Colonic mucosa (tissue), 4 donors: ENCODE results near the gene ZNF500. TPM values are rescaled to one million over a fixed set of nuclear protein-coding genes. Genes with fewer than 3 reads are reported as not detected.

Source experiments
- DNase-seq: peaks from one replicate; pipeline ENCODE4 v3.0.0-alpha.2; 2020
- H3K27ac ChIP-seq: fragments of 200-600 bp; one replicate; pipeline ENCODE4 v1.8.0; 2021
- H3K27me3 ChIP-seq: fragments of 200-600 bp; one replicate; pipeline ENCODE4 v1.8.0; 2021
- H3K36me3 ChIP-seq: fragments of 200-600 bp; one replicate; pipeline ENCODE4 v1.8.0; 2021
- H3K4me1 ChIP-seq: fragments of 200-600 bp; one replicate; pipeline ENCODE4 v1.8.0; 2021; ENCODE audit warnings: mild to moderate bottlenecking
- H3K4me3 ChIP-seq: fragments of 200-600 bp; one replicate; pipeline ENCODE4 v1.8.0; 2021
- H3K9ac ChIP-seq, 2 donors: one replicate each; pipeline ENCODE4 v1.7.0; 2013; ENCODE audit warnings: control low read depth in 2 of 2, low read depth in 2 of 2, low read length in 2 of 2
- H3K9me3 ChIP-seq: fragments of 200-600 bp; one replicate; pipeline ENCODE4 v1.8.0; 2021
- intact Hi-C: fragments of 100-400 bp; cut with DNase I; formaldehyde crosslinking; loops from one replicate; pipeline ENCODE4 v1.14.1; 2022
- total RNA-seq, 2 donors: library from RNA; stranded (reverse); fragmentation: NEBNext Ultra II Directional in 1 of 2; extraction: Animal tissue kit (Norgen Biotek cat#: 25700) in 1 of 2; gene quantifications; one replicate each; pipeline ENCODE4 v1.2.1, GENCODE V29; 2021
- TF ChIP-seq, protein P1 (sequence below): fragments of 200-600 bp; IDR thresholded peaks from one replicate; pipeline ENCODE4 v1.8.0; 2022; ENCODE audit warnings: antibody characterized with exemption, mild to moderate bottlenecking
- donor health status: healthy.
- donor health status: DM: no; HTN: no; CAD: no.
- donor health status: DM: no; HTN: no; CAD: no.

Gene ZNF500
- total RNA-seq, 2 donors from 2014 or later: 12.3 to 16.1 TPM

DNA sequence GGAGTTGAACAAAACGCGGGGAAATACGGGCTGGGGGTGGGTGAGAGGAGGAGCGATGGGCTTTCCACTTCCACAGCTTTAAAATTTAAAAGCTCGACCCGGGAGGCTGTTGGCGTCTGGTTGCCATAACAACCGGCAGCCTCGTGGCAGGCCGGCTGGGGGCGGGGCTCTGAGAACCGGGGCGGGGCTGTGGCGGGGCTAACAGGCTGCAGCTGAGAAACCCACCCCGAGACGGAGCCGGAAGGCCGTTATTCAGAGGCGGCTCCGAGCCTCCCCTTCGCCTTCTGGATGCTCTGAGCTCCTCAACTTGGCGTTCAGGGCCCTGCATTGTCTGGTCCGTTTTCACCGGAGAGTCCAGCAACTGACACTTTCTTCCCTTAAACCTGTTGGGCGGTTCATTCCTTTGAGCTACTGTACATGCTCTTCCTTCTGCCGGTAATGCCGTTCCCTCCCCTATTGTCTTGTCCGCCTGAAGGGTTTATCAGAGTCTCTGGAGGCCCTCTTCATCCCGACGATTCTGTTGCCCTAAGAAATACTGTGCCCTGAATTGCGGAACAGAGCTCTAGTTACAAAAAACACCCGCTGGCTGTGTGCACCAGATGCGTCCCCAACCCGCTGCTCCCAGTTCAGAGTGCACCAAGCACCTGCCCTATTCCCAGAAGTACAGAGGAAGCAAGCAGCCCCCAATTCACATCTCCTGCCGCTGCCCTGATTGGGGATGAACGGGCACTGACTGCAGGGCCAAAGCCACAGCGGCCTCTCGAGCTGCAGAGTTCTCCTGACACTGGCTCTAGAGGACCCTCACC is 32.0 kb downstream of the ZNF500 start:
- Histone ChIP-seq H3K27me3 (no peaks in the 10 kb centered on the region), H3K4me3 (peak overlapping the region; percentile 99), H3K9ac (peak overlapping the region; percentile 51 to 82), H3K27ac (peak overlapping the region; percentile 80), H3K36me3 (no peaks in the 10 kb centered on the region), H3K4me1 (no peaks in the 10 kb centered on the region), H3K9me3 (no peaks in the 10 kb centered on the region)
- TF ChIP-seq, protein P1, sequence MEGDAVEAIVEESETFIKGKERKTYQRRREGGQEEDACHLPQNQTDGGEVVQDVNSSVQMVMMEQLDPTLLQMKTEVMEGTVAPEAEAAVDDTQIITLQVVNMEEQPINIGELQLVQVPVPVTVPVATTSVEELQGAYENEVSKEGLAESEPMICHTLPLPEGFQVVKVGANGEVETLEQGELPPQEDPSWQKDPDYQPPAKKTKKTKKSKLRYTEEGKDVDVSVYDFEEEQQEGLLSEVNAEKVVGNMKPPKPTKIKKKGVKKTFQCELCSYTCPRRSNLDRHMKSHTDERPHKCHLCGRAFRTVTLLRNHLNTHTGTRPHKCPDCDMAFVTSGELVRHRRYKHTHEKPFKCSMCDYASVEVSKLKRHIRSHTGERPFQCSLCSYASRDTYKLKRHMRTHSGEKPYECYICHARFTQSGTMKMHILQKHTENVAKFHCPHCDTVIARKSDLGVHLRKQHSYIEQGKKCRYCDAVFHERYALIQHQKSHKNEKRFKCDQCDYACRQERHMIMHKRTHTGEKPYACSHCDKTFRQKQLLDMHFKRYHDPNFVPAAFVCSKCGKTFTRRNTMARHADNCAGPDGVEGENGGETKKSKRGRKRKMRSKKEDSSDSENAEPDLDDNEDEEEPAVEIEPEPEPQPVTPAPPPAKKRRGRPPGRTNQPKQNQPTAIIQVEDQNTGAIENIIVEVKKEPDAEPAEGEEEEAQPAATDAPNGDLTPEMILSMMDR: no peak
- intact Hi-C loops: loop anchor here (10.0 kb wide), 1 partner anchor 220 kb away; the partner anchor contains the start of gene SEC14L5
- peak; percentile 95 for DNase-seq

DNA sequence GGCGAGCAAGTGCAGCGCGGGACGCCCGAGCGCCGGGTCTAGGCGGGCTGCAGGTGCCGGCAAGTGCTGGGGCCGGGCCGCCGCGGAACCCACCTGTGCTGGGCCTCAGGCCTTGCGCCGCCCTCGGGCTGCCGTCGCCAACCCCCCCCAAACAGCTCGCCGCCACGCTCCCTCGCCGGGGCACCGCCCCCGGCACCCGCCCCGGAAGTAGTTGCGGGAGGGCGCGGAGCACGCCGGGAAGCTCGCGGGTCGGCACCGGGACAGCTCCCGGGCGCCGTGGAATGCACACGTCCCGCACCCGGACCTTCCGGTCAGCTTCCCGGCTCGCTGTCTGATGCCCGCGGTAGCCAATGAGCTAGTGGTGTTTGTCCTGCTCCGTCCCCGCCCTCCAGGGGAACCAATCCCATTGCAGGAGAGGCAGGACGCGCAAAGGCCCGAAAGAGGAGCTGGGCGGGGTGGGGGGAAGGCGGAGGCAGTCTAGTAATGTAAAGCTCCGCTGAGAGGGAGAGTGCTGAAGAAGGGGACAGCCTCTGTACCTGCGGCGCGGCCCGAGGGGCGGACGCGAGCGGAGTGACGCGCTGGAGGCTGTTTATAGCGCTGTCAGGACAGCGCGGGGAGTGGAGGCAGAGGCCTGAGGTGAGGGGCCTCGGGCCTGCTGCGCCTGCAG is 32.8 kb downstream of the ZNF500 start, which contains the start of the genes ANKS3 and DNAAF8:
ANKS3 (minus strand) TSS at position 209 of the 667 bp plus-strand sequence. CDS start 4,122 bp downstream, outside the sequence.
DNAAF8 (plus strand) TSS at position 475 of the 667 bp plus-strand sequence. CDS start 1,978 bp downstream, outside the sequence.
- Histone ChIP-seq H3K4me3 (peak within 1 kb of the TSS; percentile 99), H3K27me3 (no peaks in the 10 kb centered on the region), H3K9ac (peak within 1 kb of the TSS; percentile 82 to 85), H3K4me1 (no peaks in the 10 kb centered on the region), H3K27ac (peak within 1 kb of the TSS; percentile 80), H3K9me3 (no peaks in the 10 kb centered on the region), H3K36me3 (no peaks in the 10 kb centered on the region)
- TF ChIP-seq, protein P1: no peak
- peak; percentile 98 for DNase-seq
- intact Hi-C loops: loop anchor here (10.0 kb wide), 1 partner anchor 221 kb away; the partner anchor contains the start of gene SEC14L5

DNA sequence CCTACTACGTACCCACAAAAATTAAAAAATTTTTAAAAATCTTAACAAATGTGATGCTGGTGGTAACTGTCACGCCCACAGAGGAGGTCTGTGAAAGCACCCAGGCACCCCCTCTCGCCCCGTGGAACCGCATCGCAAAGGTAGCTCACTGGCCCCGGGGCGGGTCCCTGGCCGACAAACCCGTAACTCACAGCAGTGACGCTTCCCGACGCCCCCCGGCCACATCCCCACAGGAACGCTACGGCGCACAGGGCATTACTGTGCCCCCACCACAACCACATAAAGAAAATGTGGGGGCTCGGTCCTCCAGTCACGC is 33.3 kb downstream of the ZNF500 start:
- Histone ChIP-seq H3K9ac (peak overlapping the region; percentile 76 to 85), H3K27me3 (no peaks in the 10 kb centered on the region), H3K4me3 (peak overlapping the region; percentile 99), H3K36me3 (no peaks in the 10 kb centered on the region), H3K4me1 (no peaks in the 10 kb centered on the region), H3K27ac (peak overlapping the region; percentile 80), H3K9me3 (no peaks in the 10 kb centered on the region)
- TF ChIP-seq, protein P1: no peak
- DNase-seq: no peak
- intact Hi-C loops: loop anchor here (10.0 kb wide), 1 partner anchor 221 kb away; the partner anchor contains the start of gene SEC14L5

DNA sequence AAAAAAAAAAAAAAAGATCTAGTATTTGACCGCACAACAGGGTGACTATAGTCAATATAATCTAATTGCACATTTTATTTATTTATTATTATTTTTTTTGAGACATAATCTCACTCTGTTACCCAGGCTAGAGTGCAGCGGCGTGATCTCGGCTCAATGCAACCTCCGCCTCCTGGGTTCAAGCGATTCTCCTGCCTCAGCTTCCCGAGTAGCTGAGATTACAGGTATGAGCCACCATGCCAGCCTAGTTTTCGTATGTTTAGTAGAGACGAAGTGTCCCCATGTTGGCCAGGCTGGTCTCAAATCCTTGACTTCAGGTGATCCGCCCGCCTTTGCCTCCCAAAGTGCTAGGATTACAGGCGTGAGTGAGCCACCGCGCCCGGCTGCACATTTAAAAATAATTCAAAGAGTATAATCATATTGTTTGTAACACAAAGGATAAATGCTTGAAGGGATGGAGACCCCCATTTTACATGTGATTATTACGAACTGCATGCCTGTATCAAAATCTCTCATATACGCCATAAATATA is 33.7 kb downstream of the ZNF500 start:
- no peaks in the 10 kb centered on the region for H3K27me3 ChIP-seq
- H3K27ac ChIP-seq: no peak overlapping the region
- no peaks in the 10 kb centered on the region for H3K9me3 ChIP-seq
- no peak for DNase-seq
- peak overlapping the region; percentile 99 for H3K4me3 ChIP-seq
- intact Hi-C loops: loop anchor here (10.0 kb wide), 1 partner anchor 222 kb away; the partner anchor contains the start of gene SEC14L5
- no peaks in the 10 kb centered on the region for H3K36me3 ChIP-seq
- H3K9ac ChIP-seq: peak overlapping the region; percentile 76 to 85
- TF ChIP-seq, protein P1: no peak
- H3K4me1 ChIP-seq: no peaks in the 10 kb centered on the region

DNA sequence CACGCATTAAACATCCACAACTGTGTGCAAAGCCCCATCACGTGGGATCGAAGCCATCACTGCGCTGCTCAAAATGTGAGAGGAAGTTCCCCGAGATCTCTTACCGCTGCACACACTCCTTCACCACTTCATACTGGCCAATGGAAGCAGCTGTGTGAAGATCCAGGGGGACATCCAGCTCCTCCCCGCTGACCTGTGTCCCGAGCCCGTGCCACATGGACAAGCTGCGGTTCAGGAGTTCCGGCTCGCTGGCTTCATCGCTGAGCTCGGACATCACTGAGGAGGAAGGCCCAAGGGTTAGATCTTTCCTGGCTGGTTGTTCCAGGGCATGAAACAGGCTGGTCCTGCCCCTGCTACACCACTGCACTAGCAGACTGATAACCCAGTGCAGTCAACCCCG is 37.1 kb downstream of the ZNF500 start:
- H3K27me3 ChIP-seq: no peaks in the 10 kb centered on the region
- no peak for DNase-seq
- intact Hi-C loops: loop anchor here (10.0 kb wide), 1 partner anchor 225 kb away; the partner anchor contains the start of gene SEC14L5
- no peaks in the 10 kb centered on the region for H3K4me1 ChIP-seq
- no peak overlapping the region for H3K4me3 ChIP-seq
- no peak overlapping the region for H3K27ac ChIP-seq
- TF ChIP-seq, protein P1: no peak
- H3K36me3 ChIP-seq: no peaks in the 10 kb centered on the region
- no peaks in the 10 kb centered on the region for H3K9me3 ChIP-seq
- no peak overlapping the region for H3K9ac ChIP-seq
